Measurements from ENCODE around the gene SLC48A1. TPM values are rescaled to one million over a fixed set of nuclear protein-coding genes. Genes with fewer than 3 reads are reported as not detected.
A peak's percentile ranks its signal among the peaks of the same experiment; 100 is the strongest.

The SLC48A1 gene
- total RNA-seq: 10 to 100 TPM; 39.0 to 52.5 TPM

- H3K27ac ChIP-seq: peak within 1 kb of the TSS; percentile 76 to 77
- H3K36me3 ChIP-seq: no peaks in the 10 kb centered on the region
- peak; percentile 57 for DNase-seq (ENCODE audit: low spot score)
- 0% methylated on average over 23 of the region's 106 CpGs for WGBS
- no peaks in the 10 kb centered on the region for H3K27me3 ChIP-seq (replicated peaks; ENCODE audit: insufficient read depth)
- TF ChIP-seq CTCF (IDR thresholded peaks at IDR 0.05): peak in 3 of 4 experiments; percentile 13 to 39 (median 35)
- TF ChIP-seq POLR2A (IDR thresholded peaks at IDR 0.05): peak; percentile 41
- no peak for TF ChIP-seq POLR2AphosphoS5 (IDR thresholded peaks at IDR 0.05)
- intact Hi-C loops (cut with DNase I): loop anchor here (2.0 kb wide), 1 partner anchor 40 kb away; no protein-coding TSS in a partner anchor
- no peaks in the 10 kb centered on the region for H3K4me1 ChIP-seq (replicated peaks)
- H3K9me3 ChIP-seq: no peaks in the 10 kb centered on the region
- peak within 1 kb of the TSS; percentile 80 to 86 for H3K4me3 ChIP-seq
Measured at GRCh38 chr12:47773062-47773857, at the start of gene SLC48A1. Gene SLC48A1, plus strand, starts transcription at chr12:47773238. Its CDS starts 67 bp downstream, at chr12:47773305.

GRCh38 chr12:47725091-47725772 is 47.8 kb upstream of the SLC48A1 start, which contains the start of gene ENDOU:
Gene ENDOU, minus strand, starts transcription at chr12:47725490. Its CDS starts 77 bp downstream, at chr12:47725413.
- H3K4me1 ChIP-seq (replicated peaks): no peaks in the 10 kb centered on the region
- intact Hi-C loops (cut with DNase I): no loop called here
- 85% methylated on average over 8 of the region's 8 CpGs for WGBS
- TF ChIP-seq POLR2AphosphoS5 (IDR thresholded peaks at IDR 0.05) (no peak), CTCF (IDR thresholded peaks at IDR 0.05) (no peak), POLR2A (IDR thresholded peaks at IDR 0.05) (no peak)
- no peaks in the 10 kb centered on the region for H3K27me3 ChIP-seq (replicated peaks; ENCODE audit: insufficient read depth)
- DNase-seq (ENCODE audit: low spot score): no peak
- no peaks in the 10 kb centered on the region for H3K36me3 ChIP-seq
- no peaks in the 10 kb centered on the region for H3K9me3 ChIP-seq
- H3K27ac ChIP-seq: no peak within 1 kb of the TSS
- H3K4me3 ChIP-seq: no peak within 1 kb of the TSS

- WGBS: 63% methylated on average over 5 of the region's 5 CpGs
- intact Hi-C loops (cut with DNase I): no loop called here
- no peaks in the 10 kb centered on the region for H3K4me1 ChIP-seq (replicated peaks)
- TF ChIP-seq CTCF (IDR thresholded peaks at IDR 0.05): no peak
- no peak for TF ChIP-seq POLR2A (IDR thresholded peaks at IDR 0.05)
- TF ChIP-seq POLR2AphosphoS5 (IDR thresholded peaks at IDR 0.05): no peak
- H3K27me3 ChIP-seq (replicated peaks; ENCODE audit: insufficient read depth): no peaks in the 10 kb centered on the region
- no peaks in the 10 kb centered on the region for H3K36me3 ChIP-seq
- H3K27ac ChIP-seq: no peak overlapping the region
- DNase-seq (ENCODE audit: low spot score): no peak
- no peaks in the 10 kb centered on the region for H3K9me3 ChIP-seq
- H3K4me3 ChIP-seq: no peak overlapping the region
Measured at GRCh38 chr12:47725893-47726292, 47.1 kb upstream of the SLC48A1 start.

GRCh38 chr12:47729233-47729632 is 43.8 kb upstream of the SLC48A1 start:
- WGBS: 56% methylated on average over 3 of the region's 3 CpGs
- TF ChIP-seq POLR2A (IDR thresholded peaks at IDR 0.05): no peak
- no peak for TF ChIP-seq CTCF (IDR thresholded peaks at IDR 0.05)
- no peak for TF ChIP-seq POLR2AphosphoS5 (IDR thresholded peaks at IDR 0.05)
- intact Hi-C loops (cut with DNase I): no loop called here

More at GRCh38 chr12:47729233-47729632, 43.8 kb upstream of the SLC48A1 start:
- Histone ChIP-seq H3K9me3 (no peaks in the 10 kb centered on the region), H3K27me3 (replicated peaks; ENCODE audit: insufficient read depth) (no peaks in the 10 kb centered on the region), H3K4me3 (no peak overlapping the region), H3K36me3 (no peaks in the 10 kb centered on the region), H3K27ac (no peak overlapping the region), H3K4me1 (replicated peaks) (no peaks in the 10 kb centered on the region)
- DNase-seq (ENCODE audit: low spot score): no peak

Data from prostate gland (tissue), 2 donors.